ENCODE results near the gene TMEM183A.
"Not testable (repeated sequence)": the region's sequence is repeated elsewhere in the genome, so short reads cannot be mapped to it uniquely, and the experiment has no call there.

TMEM183A gene

GRCh38 chr1:202987922-202988583 is 19.1 kb upstream of the TMEM183A start:
- DNase-seq = no peak

GRCh38 chr1:202989879-202990278 is 17.3 kb upstream of the TMEM183A start:
- DNase-seq = no peak

GRCh38 chr1:202991112-202991511 is 16.1 kb upstream of the TMEM183A start:
- no peak for DNase-seq

GRCh38 chr1:202994756-202995155 is 12.4 kb upstream of the TMEM183A start:
- no peak for DNase-seq

GRCh38 chr1:202998836-202999750 is 8.1 kb upstream of the TMEM183A start:
- peak in 1 of 2 experiments; percentile 43 for DNase-seq

- no peak for DNase-seq
Observed at GRCh38 chr1:203000217-203000944, 6.8 kb upstream of the TMEM183A start.

GRCh38 chr1:203001986-203002385 is 5.2 kb upstream of the TMEM183A start:
- DNase-seq = no peak

GRCh38 chr1:203002951-203003350 is 4.2 kb upstream of the TMEM183A start:
- DNase-seq = no peak

- not testable (repeated sequence) for DNase-seq
Observed at GRCh38 chr1:203005395-203006142, 1.6 kb upstream of the TMEM183A start.

GRCh38 chr1:203009185-203009584 is 2.0 kb downstream of the TMEM183A start:
- DNase-seq = no peak

GRCh38 chr1:203011582-203011981 is 4.4 kb downstream of the TMEM183A start:
- no peak for DNase-seq

- DNase-seq = no peak
Observed at GRCh38 chr1:203017061-203017460, 9.9 kb downstream of the TMEM183A start.

- no peak for DNase-seq
Observed at GRCh38 chr1:203017692-203018091, 10.5 kb downstream of the TMEM183A start.

- not testable (repeated sequence) for DNase-seq
Observed at GRCh38 chr1:203022855-203023254, 15.7 kb downstream of the TMEM183A start.

GRCh38 chr1:203025686-203026030 is 18.5 kb downstream of the TMEM183A start:
- no peak for DNase-seq

GRCh38 chr1:203026031-203026665 is 19.0 kb downstream of the TMEM183A start, which contains the start of gene PPFIA4:
TSS of gene PPFIA4 (plus strand) at chr1:203026491. CDS start at chr1:203039009, 12,518 bp downstream.
- peak in 1 of 2 experiments; percentile 46 for DNase-seq

GRCh38 chr1:203026666-203027663 is 19.8 kb downstream of the TMEM183A start:
- no peak for DNase-seq

GRCh38 chr1:203028067-203028783 is 21.1 kb downstream of the TMEM183A start:
- no peak for DNase-seq

GRCh38 chr1:203028784-203029553 is 21.8 kb downstream of the TMEM183A start:
- DNase-seq = no peak
